Activated B cell treated with CpG ODN at 0.5 μM for 24 hours (primary cell): Measurements from ENCODE around the gene LGR5. TPM values are rescaled to one million over a fixed set of nuclear protein-coding genes. Genes with fewer than 3 reads are reported as not detected.

Experiments used
- ATAC-seq: fragments of 200-7000 bp; cut with Tn5 transposase; one replicate; pipeline ENCODE4 v1.10.0; 2021; ENCODE audit warnings: low read depth, mild to moderate bottlenecking, moderate library complexity
- CTCF ChIA-PET: fragments of 350-600 bp; sonication (Branson Sonifier 250); formaldehyde crosslinking; loops from one replicate; lab custom pipeline; 2021; ENCODE audit warnings: antibody characterized with exemption; lab: Charles Lee
- POLR2A ChIA-PET: fragments of 350-600 bp; sonication (Branson Sonifier 250); formaldehyde crosslinking; loops from one replicate; lab custom pipeline; 2021; ENCODE audit warnings: antibody characterized with exemption; lab: Charles Lee
- DNase-seq: peaks from one replicate; pipeline ENCODE4 v3.0.0; 2022
- H3K27ac Mint-ChIP-seq: one replicate; pipeline ENCODE4 v1.8.0; 2020; ENCODE audit warnings: mixed read lengths
- H3K27me3 Mint-ChIP-seq: one replicate; pipeline ENCODE4 v1.8.0; 2021; ENCODE audit warnings: mixed read lengths
- H3K36me3 Mint-ChIP-seq: one replicate; pipeline ENCODE4 v1.8.0; 2021; ENCODE audit warnings: low read depth, mixed read lengths
- H3K4me1 Mint-ChIP-seq: one replicate; pipeline ENCODE4 v1.8.0; 2021; ENCODE audit warnings: mixed read lengths
- H3K4me3 Mint-ChIP-seq: one replicate; pipeline ENCODE4 v1.8.0; 2020; ENCODE audit warnings: mild to moderate bottlenecking, mixed read lengths
- H3K9me3 Mint-ChIP-seq: one replicate; pipeline ENCODE4 v1.8.0; 2020; ENCODE audit warnings: mixed read lengths
- CTCF ChIP-seq: fragments of 200-600 bp; IDR thresholded peaks from one replicate; pipeline ENCODE4 v1.8.0; 2022; ENCODE audit warnings: antibody characterized with exemption, mild to moderate bottlenecking
- intact Hi-C: fragments of 100-400 bp; cut with micrococcal nuclease; formaldehyde crosslinking; loops from one replicate; pipeline ENCODE4 v1.15.1; 2024
- total RNA-seq: library from RNA; stranded (reverse); gene quantifications from 2 replicates; pipeline ENCODE4 v1.2.3, GENCODE V29; 2022

The LGR5 gene
- total RNA-seq, 1 donor from 2014 or later, result not detected

GRCh38 chr12:71472441-71472911, 32.9 kb downstream of the LGR5 start:
- Mint-ChIP-seq H3K27me3 (no peaks in the 10 kb centered on the region), H3K36me3 (no peaks in the 10 kb centered on the region), H3K4me1 (no peaks in the 10 kb centered on the region), H3K4me3 (no peak overlapping the region), H3K9me3 (no peaks in the 10 kb centered on the region), H3K27ac (no peak overlapping the region)
- no peak for ATAC-seq
- no peak for DNase-seq
- intact Hi-C loops, result no loop called here
- TF ChIP-seq CTCF, result no peak
- ChIA-PET CTCF (no interaction called here), POLR2A (no interaction called here)

GRCh38 chr12:71474791-71475190, 35.2 kb downstream of the LGR5 start:
- no peak overlapping the region for H3K27ac Mint-ChIP-seq
- peaks cover 5% of the 10 kb centered on the region for H3K27me3 Mint-ChIP-seq
- no peak overlapping the region for H3K4me3 Mint-ChIP-seq
- ChIA-PET POLR2A (no interaction called here), CTCF (no interaction called here)
- no peak for ATAC-seq
- no peak for DNase-seq
- no peaks in the 10 kb centered on the region for H3K4me1 Mint-ChIP-seq
- intact Hi-C loops, result no loop called here
- H3K36me3 Mint-ChIP-seq, result no peaks in the 10 kb centered on the region
- TF ChIP-seq CTCF, result no peak
- no peaks in the 10 kb centered on the region for H3K9me3 Mint-ChIP-seq

- no peak overlapping the region for H3K27ac Mint-ChIP-seq
- H3K27me3 Mint-ChIP-seq, result peaks cover 6% of the 10 kb centered on the region
- DNase-seq (no peak), ATAC-seq (no peak)
- H3K4me3 Mint-ChIP-seq, result no peak overlapping the region
- no peaks in the 10 kb centered on the region for H3K36me3 Mint-ChIP-seq
- no peaks in the 10 kb centered on the region for H3K4me1 Mint-ChIP-seq
- no peak for TF ChIP-seq CTCF
- intact Hi-C loops, result no loop called here
- H3K9me3 Mint-ChIP-seq, result no peaks in the 10 kb centered on the region
- CTCF ChIA-PET, result no interaction called here
- POLR2A ChIA-PET, result no interaction called here
Observed at GRCh38 chr12:71475280-71475679, 35.7 kb downstream of the LGR5 start.

- Mint-ChIP-seq H3K27me3 (peaks cover 6% of the 10 kb centered on the region), H3K36me3 (no peaks in the 10 kb centered on the region), H3K27ac (no peak overlapping the region), H3K4me3 (no peak overlapping the region), H3K9me3 (no peaks in the 10 kb centered on the region), H3K4me1 (no peaks in the 10 kb centered on the region)
- ChIA-PET CTCF (no interaction called here), POLR2A (no interaction called here)
- no peak for ATAC-seq
- intact Hi-C loops, result no loop called here
- TF ChIP-seq CTCF, result no peak
- DNase-seq, result no peak
Observed at GRCh38 chr12:71476513-71476912, 36.9 kb downstream of the LGR5 start.

GRCh38 chr12:71477609-71478008, 38.0 kb downstream of the LGR5 start:
- ChIA-PET POLR2A (no interaction called here), CTCF (no interaction called here)
- no peak for TF ChIP-seq CTCF
- Mint-ChIP-seq H3K27me3 (peaks cover 6% of the 10 kb centered on the region), H3K36me3 (no peaks in the 10 kb centered on the region), H3K9me3 (no peaks in the 10 kb centered on the region), H3K27ac (no peak overlapping the region), H3K4me3 (no peak overlapping the region), H3K4me1 (no peaks in the 10 kb centered on the region)
- DNase-seq (no peak), ATAC-seq (no peak)
- intact Hi-C loops, result no loop called here
